GM19328 (cell line): ENCODE measurements around the gene TTC7B.

Experiments used
- ATAC-seq: cut with Tn5 transposase; IDR thresholded peaks from one replicate; pipeline ENCODE4 v1.9.1; 2021; ENCODE audit warnings: mild to moderate bottlenecking, moderate library complexity; ENCODE audit not compliant: unreplicated experiment

TTC7B gene

GRCh38 chr14:90743826-90744225 is 72.4 kb downstream of the TTC7B start:
- no peak for ATAC-seq

- no peak for ATAC-seq
Measured at GRCh38 chr14:90743425-90743824, 72.8 kb downstream of the TTC7B start.

GRCh38 chr14:90742729-90743128 is 73.5 kb downstream of the TTC7B start:
- ATAC-seq, result no peak

DNA sequence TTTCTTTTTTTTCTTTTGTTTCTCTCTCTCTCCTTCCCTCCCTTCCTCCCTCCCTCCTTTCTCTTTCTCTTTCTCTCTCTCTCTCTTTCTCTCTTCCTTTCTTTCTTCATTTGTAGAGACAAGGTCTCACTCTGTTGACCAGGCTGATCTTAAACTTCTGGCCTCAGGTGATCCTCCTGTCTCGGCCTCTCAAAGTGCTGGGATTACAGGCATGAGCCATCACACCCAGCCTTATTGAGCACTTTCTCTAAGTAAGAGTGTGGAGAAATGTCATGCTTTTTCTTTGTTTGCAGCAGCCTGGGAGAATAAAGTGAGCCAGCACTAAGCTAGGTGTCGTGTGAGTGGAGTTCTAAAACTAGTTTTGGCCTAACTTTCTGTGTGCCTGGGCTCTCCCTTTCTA is 74.0 kb downstream of the TTC7B start:
- no peak for ATAC-seq

GRCh38 chr14:90741682-90741946 is 74.6 kb downstream of the TTC7B start:
- no peak for ATAC-seq

DNA sequence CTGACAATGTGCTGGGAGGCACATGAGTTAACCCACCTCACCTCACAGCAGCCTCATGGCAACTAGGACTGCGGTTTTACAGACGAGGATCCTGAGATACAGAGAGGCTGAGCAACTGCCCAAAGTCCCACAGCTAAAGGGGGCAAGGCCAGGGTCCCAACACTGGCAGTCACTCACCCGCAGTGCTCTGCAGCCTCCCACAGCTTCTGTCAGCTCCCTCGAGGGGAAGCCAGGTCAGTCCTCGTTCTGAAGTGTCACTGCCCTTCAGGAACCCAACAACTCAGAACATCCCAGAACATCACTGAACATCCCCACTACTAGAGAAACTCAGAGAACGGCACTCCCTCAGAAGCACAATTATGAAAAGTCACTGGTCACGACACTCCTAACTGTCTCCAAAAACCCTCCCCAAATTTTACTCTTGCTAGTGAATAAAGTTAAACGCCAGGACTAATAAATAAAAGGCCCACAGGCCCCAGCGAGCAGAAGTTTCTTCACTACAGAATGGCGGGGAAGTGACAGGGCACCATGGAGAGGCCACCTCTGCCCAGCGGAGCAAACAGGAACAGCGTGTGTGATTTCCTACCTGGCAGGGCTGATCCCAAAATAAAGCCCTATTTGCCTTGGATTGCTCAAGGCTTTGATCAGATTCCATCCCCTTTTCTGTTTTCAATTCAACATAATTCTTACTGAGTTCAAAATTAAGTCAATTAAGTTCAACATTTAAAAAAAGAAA is 75.1 kb downstream of the TTC7B start:
- ATAC-seq, result no peak

- ATAC-seq, result no peak
Measured at GRCh38 chr14:90740081-90740480, 76.1 kb downstream of the TTC7B start.

DNA sequence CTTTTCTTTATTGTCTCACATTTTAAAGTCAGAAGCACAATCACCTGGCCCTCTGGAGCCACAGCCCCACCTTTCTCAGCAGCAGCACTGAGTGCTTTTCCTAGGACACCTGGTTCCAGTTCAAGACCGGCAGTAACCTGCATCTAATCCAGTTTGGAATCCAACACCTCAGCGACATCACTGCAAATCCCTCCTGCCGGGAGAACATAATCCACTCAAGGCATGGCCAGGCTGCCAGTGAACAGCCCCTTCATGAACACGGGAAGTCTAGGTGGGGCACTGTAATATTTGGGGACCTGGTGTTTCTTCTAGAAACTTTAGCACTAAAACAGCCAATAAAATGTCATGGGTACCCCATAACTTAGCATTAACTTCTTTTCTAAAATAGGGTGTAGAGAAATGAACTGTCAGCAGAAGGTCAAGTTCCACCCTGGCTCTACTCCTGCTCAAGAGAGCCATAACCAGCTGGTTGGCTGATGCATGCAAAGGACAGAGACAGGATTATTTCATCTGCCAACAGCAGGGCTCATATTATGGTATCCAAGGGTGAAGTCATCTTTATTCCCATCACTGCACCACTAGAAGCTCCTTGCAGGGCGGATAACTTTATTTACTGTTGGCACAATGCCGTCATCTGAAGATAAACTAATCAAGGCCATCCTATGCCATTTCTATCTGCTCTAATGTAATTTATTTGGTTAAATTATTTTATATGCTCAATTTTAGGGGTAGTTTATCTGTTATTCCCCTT is 76.7 kb downstream of the TTC7B start:
- no peak for ATAC-seq

DNA sequence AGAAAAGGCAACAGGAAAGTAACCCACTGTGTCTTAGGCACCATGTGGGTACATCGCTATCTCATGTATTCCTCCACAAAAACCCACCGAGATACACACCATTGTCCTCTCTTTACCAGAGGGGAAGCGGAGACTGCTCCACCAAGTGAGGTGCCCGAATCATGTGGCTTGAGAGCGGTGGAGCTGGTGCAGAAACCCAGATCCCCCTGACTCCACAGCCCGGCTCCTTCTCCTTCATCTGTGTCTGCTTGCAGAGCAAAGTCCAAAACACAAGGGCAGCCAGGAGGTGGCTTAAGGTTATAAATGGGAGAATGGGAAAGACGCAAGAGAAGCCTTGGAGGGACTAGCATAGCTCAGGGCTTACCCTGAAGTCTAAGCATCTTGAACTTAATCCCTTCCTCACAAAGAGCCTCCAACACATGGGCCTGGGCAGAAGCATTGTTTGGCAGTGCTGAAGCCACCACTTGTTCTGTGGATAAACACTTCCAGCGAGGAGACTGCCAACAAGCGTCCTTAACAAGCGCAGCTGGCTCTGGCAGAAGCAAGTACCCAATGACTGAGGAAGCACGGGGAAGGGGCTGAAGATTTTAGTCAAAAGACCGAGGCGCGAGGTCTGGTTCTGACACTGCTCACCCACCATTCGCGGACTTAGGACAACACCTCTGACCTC is 83.0 kb downstream of the TTC7B start:
- no peak for ATAC-seq

DNA sequence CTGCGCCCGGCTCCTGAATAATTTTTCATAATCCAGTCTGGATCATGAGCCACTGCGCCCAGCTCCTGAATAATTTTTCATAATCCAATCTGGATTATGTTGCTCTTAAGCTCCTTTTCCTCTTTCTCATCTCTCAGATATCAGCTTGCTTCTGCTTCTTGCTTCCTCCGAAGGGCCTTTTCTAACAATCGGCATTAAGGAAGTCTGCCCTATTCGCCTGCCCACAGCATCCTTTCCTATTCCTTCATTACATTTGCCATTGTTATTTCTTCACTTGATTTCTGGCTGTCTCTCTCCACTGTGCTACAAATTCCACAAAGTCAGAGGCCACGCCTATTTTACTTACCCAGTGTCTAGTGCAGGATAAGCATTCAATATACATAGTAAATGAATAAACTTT is 83.5 kb downstream of the TTC7B start:
- ATAC-seq, result no peak

GRCh38 chr14:90732139-90732538 is 84.1 kb downstream of the TTC7B start:
- no peak for ATAC-seq

GRCh38 chr14:90731487-90731886 is 84.7 kb downstream of the TTC7B start:
- no peak for ATAC-seq

GRCh38 chr14:90730206-90730766 is 85.9 kb downstream of the TTC7B start:
- ATAC-seq, result no peak

DNA sequence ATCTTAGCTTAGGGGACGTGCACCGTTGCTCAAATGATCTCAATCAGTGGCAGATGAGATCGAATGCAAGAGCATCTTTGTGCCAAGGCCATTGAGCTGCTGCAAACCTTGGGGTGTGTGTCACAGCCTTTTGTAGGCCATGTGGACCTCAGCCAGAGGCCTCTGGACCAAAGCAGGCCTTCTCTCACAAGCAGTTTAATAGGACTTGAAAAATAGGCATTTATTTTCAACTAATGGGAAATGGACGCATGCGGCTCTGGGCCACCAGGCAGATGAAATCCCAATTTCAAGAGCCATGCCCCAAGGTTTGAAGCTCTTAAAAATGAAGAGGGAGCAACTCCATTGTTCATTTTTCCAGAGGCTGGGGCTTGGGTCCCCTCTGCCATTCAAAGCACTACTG is 87.3 kb downstream of the TTC7B start:
- ATAC-seq, result no peak

GRCh38 chr14:90727082-90727481 is 89.1 kb downstream of the TTC7B start:
- no peak for ATAC-seq

GRCh38 chr14:90726656-90727055 is 89.6 kb downstream of the TTC7B start:
- ATAC-seq, result no peak

- ATAC-seq, result no peak
Measured at GRCh38 chr14:90724866-90725265, 91.4 kb downstream of the TTC7B start.

- ATAC-seq, result no peak
Measured at GRCh38 chr14:90722590-90722989, 93.6 kb downstream of the TTC7B start.

GRCh38 chr14:90721619-90722305 is 94.5 kb downstream of the TTC7B start:
- ATAC-seq, result no peak

DNA sequence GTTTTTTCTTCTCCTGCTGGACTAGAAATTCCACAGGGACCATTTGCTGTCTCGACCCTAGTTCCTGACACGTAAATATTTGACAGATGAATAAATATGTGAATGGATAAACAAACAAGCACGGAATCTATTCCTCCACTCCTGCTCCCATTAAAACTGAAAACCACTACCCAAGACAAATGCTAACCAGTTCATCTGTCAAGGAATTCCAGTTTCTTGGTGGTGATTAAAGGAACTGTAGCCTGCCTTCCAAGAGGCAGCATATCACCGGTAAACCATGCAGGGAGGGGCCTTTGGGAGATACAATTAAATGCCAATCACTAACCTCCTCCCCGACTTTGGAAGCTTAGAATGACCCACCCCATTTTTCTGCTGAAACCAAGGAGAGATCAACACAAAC is 95.4 kb downstream of the TTC7B start:
- no peak for ATAC-seq

- ATAC-seq, result no peak
Measured at GRCh38 chr14:90720336-90720735, 95.9 kb downstream of the TTC7B start.
